ENCODE results near the gene CEP19. TPM values are rescaled to one million over a fixed set of nuclear protein-coding genes. Genes with fewer than 3 reads are reported as not detected.

The CEP19 gene
- total RNA-seq, 2 experiments from 2014 or later: 4.8 to 5.7 TPM

DNA sequence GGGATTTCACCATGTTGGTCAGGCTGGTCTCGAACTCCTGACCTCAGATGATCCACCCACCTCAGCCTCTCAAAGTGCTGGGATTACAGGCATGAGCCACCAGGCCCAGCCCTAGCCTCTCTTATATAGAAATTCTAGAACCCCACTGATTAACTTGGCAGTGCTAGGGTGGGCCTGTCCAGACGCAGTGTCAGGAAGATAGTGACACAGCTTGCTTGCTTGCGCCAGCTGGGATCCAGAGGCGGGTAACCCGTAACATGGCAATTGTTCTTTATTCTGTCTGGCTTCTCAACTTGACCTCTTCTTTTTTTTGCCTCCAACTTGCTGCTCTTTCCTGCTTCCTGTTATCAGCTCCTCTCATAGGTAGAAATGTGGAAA lies 16.2 kb downstream of the CEP19 start:
- no peak overlapping the region for H3K4me3 Mint-ChIP-seq
- no peaks in the 10 kb centered on the region for H3K27me3 Mint-ChIP-seq
- no peaks in the 10 kb centered on the region for H3K9me3 Mint-ChIP-seq
- peak overlapping the region; percentile 48 for H3K27ac Mint-ChIP-seq
- no peak for DNase-seq
- no peaks in the 10 kb centered on the region for H3K36me3 Mint-ChIP-seq
- H3K4me1 Mint-ChIP-seq: peaks cover 2% of the 10 kb centered on the region
- no peak for ATAC-seq (ENCODE audit: low read depth)
- POLR2A ChIA-PET: interaction anchor here (0.6 kb wide), 1 partner anchor 578 kb away, joined by 3 read pairs; no protein-coding TSS in a partner anchor

DNA sequence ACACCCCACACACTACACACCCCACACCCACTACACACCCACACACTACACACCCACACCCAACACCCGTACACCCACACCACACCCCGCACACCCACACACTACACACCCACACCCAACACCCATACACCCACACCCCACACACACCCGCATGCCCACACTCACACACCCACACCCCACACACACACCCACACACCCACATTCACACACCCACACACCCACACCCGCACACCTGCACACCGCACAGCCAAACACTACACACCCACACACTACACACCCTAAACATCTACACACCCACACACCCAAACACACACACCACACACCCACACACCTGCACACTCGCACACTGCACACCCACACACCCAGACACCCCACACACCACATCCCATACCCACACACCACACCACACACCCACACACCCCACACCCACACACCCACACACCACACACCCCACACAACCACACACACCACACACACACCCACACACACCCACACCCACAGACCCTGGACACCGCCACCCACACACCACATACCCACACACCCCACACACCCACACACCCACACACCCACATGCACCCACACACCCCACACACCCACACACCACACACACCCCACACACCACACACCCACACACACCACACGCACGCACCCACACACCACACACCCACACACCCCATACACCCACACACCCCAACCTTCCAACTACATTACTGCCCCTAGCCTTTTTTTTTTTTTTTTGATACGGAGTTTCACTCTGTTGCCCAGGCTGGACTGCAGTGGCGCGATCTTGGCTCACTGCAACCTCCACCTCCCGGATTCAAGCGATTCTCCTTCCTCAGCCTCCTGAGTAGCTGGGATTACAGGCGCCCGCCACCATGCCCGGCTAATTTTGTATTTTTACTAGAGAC lies 16.9 kb downstream of the CEP19 start:
- ATAC-seq (ENCODE audit: low read depth) (no peak), DNase-seq (no peak)
- POLR2A ChIA-PET: interaction anchor here (0.6 kb wide), 1 partner anchor 577 kb away, joined by 3 read pairs; no protein-coding TSS in a partner anchor
- Mint-ChIP-seq H3K36me3 (no peaks in the 10 kb centered on the region), H3K27me3 (no peaks in the 10 kb centered on the region), H3K9me3 (no peaks in the 10 kb centered on the region), H3K4me1 (peaks cover 2% of the 10 kb centered on the region), H3K27ac (peak overlapping the region; percentile 48), H3K4me3 (no peak overlapping the region)

DNA sequence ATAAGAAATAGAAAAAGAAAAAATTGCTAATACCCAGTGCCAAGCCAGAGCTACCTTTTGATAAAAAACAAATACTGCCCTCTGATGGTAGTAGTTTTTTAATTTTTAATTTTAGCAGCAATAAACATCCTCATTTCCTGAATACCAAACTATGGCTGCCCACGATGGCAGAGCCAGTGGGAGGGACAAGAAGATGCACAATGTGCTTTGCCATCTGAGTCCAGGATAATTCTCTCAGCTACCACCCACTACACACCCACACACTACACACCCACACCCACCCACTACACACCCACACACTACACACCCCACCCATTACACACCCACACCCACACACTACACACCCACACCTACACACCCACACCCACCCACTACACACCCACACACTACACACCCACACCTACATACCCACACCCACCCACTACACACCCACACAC lies 17.8 kb downstream of the CEP19 start:
- POLR2A ChIA-PET: no interaction called here
- Mint-ChIP-seq H3K36me3 (no peaks in the 10 kb centered on the region), H3K4me3 (no peak overlapping the region)

GRCh38 chr3:196691386-196691785 lies 20.7 kb downstream of the CEP19 start:
- ATAC-seq (ENCODE audit: low read depth): no peak
- no peak for DNase-seq
- POLR2A ChIA-PET: no interaction called here
- Mint-ChIP-seq H3K9me3 (no peaks in the 10 kb centered on the region), H3K27ac (no peak overlapping the region), H3K4me1 (peaks cover 6% of the 10 kb centered on the region), H3K36me3 (no peaks in the 10 kb centered on the region), H3K27me3 (no peaks in the 10 kb centered on the region), H3K4me3 (no peak overlapping the region)

More for the DNA sequence above, 17.8 kb downstream of the CEP19 start:
- H3K27me3 Mint-ChIP-seq: no peaks in the 10 kb centered on the region
- H3K4me1 Mint-ChIP-seq: peaks cover 2% of the 10 kb centered on the region
- no peaks in the 10 kb centered on the region for H3K9me3 Mint-ChIP-seq
- H3K27ac Mint-ChIP-seq: peak overlapping the region; percentile 60
- ATAC-seq (ENCODE audit: low read depth): peak; percentile 76
- no peak for DNase-seq

DNA sequence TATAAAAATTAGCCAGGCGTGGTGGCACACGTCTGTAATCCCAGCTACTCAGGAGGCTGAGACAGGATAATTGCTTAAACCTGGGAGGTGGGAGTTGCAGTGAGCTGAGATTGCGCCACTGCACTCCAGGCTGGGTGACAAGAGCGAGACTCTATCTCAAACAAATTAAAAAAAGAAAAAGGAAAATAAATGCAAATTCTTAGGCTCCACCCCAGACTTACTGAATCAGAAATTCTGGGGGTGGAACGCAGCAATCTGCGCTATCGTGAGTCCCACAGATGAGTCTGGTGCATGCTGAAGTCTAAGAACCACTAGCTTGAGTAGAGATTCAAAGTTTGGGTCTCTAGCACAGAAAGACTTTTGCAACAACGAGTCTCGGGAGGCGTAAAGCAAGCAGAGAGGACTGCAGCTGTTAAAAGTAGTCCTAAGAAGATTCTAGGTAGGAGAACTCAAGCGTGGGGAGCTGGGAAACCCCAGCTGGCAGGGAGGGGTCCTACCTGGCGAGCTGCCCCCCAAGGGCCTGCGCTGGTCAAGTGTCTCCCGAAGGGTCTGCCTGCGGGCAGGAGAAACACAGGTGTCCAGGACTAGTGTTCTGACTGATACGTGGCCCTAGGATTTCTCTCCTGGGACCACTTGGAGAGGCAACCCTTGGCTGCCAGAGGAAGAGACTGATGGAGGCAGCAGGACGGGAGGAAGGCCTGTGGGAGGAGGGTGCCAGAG lies 21.9 kb downstream of the CEP19 start:
- H3K4me3 Mint-ChIP-seq: no peak overlapping the region
- no peak overlapping the region for H3K27ac Mint-ChIP-seq
- no peaks in the 10 kb centered on the region for H3K9me3 Mint-ChIP-seq
- ATAC-seq (ENCODE audit: low read depth) (no peak), DNase-seq (no peak)
- H3K36me3 Mint-ChIP-seq: no peaks in the 10 kb centered on the region
- peaks cover 10% of the 10 kb centered on the region for H3K4me1 Mint-ChIP-seq
- H3K27me3 Mint-ChIP-seq: no peaks in the 10 kb centered on the region
- POLR2A ChIA-PET: no interaction called here

GRCh38 chr3:196688349-196688748 lies 23.7 kb downstream of the CEP19 start:
- no peak for ATAC-seq (ENCODE audit: low read depth)
- H3K4me1 Mint-ChIP-seq: peaks cover 19% of the 10 kb centered on the region
- H3K27ac Mint-ChIP-seq: no peak overlapping the region
- POLR2A ChIA-PET: interaction anchor here (0.7 kb wide), 1 partner anchor 185 kb away, joined by 5 read pairs; the partner anchor contains the start of gene RNF168
- H3K36me3 Mint-ChIP-seq: no peaks in the 10 kb centered on the region
- H3K27me3 Mint-ChIP-seq: no peaks in the 10 kb centered on the region
- no peak overlapping the region for H3K4me3 Mint-ChIP-seq
- no peak for DNase-seq
- no peaks in the 10 kb centered on the region for H3K9me3 Mint-ChIP-seq

GRCh38 chr3:196686436-196686835 lies 25.6 kb downstream of the CEP19 start:
- POLR2A ChIA-PET: interaction anchor here (0.7 to 0.9 kb wide), 2 partner anchors 88 to 1194 kb away, joined by 3 read pairs; no protein-coding TSS in a partner anchor
- ATAC-seq (ENCODE audit: low read depth): no peak
- no peak overlapping the region for H3K27ac Mint-ChIP-seq

DNA sequence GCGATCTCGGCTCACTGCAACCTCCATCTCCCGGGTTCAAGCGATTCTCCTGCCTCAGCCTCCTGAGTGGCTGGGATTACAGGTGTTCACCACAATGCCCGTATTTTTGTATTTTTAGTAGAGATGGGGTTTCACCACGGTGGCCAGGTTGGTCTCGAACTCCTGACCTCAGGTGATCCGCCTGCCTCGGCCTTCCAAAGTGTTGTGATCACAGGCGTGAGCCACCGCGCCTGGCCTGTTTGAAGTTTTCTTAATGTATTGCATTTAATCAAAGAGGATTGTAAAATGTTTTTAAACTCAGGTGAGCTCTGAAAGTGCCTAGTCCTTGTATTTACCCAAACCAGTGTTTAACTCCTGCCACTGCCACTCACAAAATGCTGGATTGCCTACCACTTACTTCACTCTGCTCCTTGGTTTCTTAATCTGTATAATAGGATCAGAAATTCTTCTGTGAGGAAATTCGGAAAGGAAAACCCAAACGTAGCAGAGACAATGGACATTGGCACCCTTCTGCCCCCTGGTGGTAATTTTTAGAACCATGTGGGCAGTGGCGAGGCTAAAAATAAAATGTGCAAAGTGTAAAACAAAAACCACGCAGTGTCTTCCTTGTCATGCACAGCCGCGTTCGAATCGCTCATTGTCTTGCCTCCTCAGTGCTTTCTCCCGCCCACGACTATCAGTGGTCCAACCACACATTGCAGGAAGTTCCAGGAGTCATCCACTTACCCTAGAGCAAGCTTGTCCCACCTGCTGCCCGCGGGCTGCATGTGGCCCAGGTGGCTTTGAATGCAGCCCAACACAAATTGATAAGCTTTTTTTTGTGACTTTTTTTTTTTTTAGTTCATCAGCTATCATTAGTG lies 27.3 kb downstream of the CEP19 start:
- Mint-ChIP-seq H3K4me1 (peaks cover 19% of the 10 kb centered on the region), H3K36me3 (peaks cover 5% of the 10 kb centered on the region), H3K27ac (peak overlapping the region; percentile 4), H3K4me3 (peak overlapping the region; percentile 18), H3K27me3 (peaks cover 8% of the 10 kb centered on the region), H3K9me3 (peaks cover 2% of the 10 kb centered on the region)
- DNase-seq: peak; percentile 60
- POLR2A ChIA-PET: interaction anchor here (1.0 to 2.3 kb wide), 2 partner anchors 75 to 101 kb away, joined by 3 to 17 read pairs; no protein-coding TSS in a partner anchor
- ATAC-seq (ENCODE audit: low read depth): peak; percentile 94

More at GRCh38 chr3:196686436-196686835, 25.6 kb downstream of the CEP19 start:
- Mint-ChIP-seq H3K9me3 (peaks cover 2% of the 10 kb centered on the region), H3K4me3 (no peak overlapping the region), H3K36me3 (peaks cover 5% of the 10 kb centered on the region), H3K4me1 (peaks cover 19% of the 10 kb centered on the region), H3K27me3 (peaks cover 1% of the 10 kb centered on the region)
- DNase-seq: no peak

- ATAC-seq (ENCODE audit: low read depth) (no peak), DNase-seq (no peak)
- H3K27ac Mint-ChIP-seq: no peak overlapping the region
- H3K27me3 Mint-ChIP-seq: peaks cover 15% of the 10 kb centered on the region
- H3K36me3 Mint-ChIP-seq: peaks cover 6% of the 10 kb centered on the region
- peaks cover 5% of the 10 kb centered on the region for H3K4me1 Mint-ChIP-seq
- H3K4me3 Mint-ChIP-seq: no peak overlapping the region
- POLR2A ChIA-PET: interaction anchor here (1.1 kb wide), 1 partner anchor 80 kb away, joined by 3 read pairs; no protein-coding TSS in a partner anchor
- H3K9me3 Mint-ChIP-seq: peaks cover 2% of the 10 kb centered on the region
Observed at GRCh38 chr3:196677931-196678330, 34.1 kb downstream of the CEP19 start.

DNA sequence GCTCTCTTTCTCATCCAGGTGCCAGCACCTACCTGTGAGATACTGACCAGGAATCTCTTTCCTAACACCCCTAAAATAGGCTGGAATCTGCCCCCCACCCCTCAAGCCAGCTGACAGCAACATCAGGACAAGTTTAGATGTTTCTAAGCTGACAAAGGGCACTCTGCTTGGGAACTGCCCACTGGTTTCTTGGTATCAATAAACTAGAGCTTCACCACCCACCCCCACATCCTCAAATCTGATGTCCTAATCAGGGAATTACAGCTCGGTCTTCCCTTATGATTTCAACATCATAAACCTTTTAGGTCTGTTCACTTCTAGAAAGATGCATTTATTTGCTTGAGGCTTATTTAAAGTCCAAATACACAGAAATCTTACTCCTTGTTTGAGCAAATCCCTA lies 34.7 kb downstream of the CEP19 start:
- POLR2A ChIA-PET: interaction anchor here (1.1 kb wide), 1 partner anchor 79 kb away, joined by 3 read pairs; no protein-coding TSS in a partner anchor
- Mint-ChIP-seq H3K27me3 (peaks cover 15% of the 10 kb centered on the region), H3K36me3 (peaks cover 4% of the 10 kb centered on the region), H3K9me3 (peaks cover 1% of the 10 kb centered on the region), H3K4me1 (peaks cover 5% of the 10 kb centered on the region), H3K27ac (no peak overlapping the region), H3K4me3 (no peak overlapping the region)
- no peak for DNase-seq
- no peak for ATAC-seq (ENCODE audit: low read depth)

DNA sequence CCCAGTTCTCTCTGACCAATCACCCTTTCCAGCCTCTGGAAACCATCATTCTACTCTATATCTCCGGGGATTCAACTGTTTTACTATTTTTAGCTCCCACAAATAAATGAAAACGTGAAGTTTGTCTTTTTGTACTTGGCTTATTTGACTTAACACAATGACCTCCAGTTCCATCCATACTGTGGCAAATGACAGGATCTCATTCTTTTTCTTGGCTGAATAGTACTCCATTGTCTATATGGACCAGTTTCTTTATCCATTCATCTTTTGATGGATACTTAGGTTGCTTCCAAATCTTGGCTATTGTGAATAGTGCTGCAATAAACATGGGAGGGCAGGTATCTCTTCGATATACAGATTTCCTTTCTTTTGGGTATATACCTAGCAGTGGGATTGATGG lies 38.4 kb downstream of the CEP19 start:
- ATAC-seq (ENCODE audit: low read depth): no peak
- POLR2A ChIA-PET: no interaction called here

DNA sequence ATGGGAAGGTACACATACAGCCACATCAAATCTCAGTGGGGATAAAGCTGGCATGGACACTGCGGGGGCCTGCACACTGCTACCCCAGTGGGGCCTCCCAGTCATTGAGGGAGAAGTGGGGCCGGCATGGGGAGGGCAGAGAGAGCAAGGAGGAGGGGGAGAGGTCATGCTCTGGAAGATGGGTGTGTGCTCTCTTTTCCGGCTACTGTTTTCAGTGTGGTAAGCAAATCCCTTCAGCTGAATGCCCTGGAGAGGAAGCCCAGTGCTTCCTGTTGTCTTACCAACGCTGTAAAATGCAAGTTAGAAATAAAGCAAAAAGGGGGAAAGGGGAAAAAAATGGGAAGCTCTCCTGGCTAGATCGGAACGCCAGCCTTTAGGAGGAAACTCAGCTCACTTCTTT lies 41.7 kb downstream of the CEP19 start:
- POLR2A ChIA-PET: no interaction called here
- Mint-ChIP-seq H3K9me3 (no peaks in the 10 kb centered on the region), H3K27ac (no peak overlapping the region), H3K4me3 (no peak overlapping the region), H3K4me1 (peaks cover 5% of the 10 kb centered on the region), H3K36me3 (peaks cover 3% of the 10 kb centered on the region), H3K27me3 (peaks cover 8% of the 10 kb centered on the region)
- ATAC-seq (ENCODE audit: low read depth) (no peak), DNase-seq (no peak)

More for the DNA sequence above, 38.4 kb downstream of the CEP19 start:
- Mint-ChIP-seq H3K4me3 (no peak overlapping the region), H3K9me3 (no peaks in the 10 kb centered on the region), H3K27ac (no peak overlapping the region), H3K4me1 (peaks cover 9% of the 10 kb centered on the region), H3K27me3 (peaks cover 8% of the 10 kb centered on the region), H3K36me3 (peaks cover 3% of the 10 kb centered on the region)
- no peak for DNase-seq
